Neural progenitor cell (in vitro differentiated cells): ENCODE measurements around the gene CACNG3. TPM values are rescaled to one million over a fixed set of nuclear protein-coding genes. Genes with fewer than 3 reads are reported as not detected.
"Not testable (repeated sequence)": the region's sequence is repeated elsewhere in the genome, so short reads cannot be mapped to it uniquely, and the experiment has no call there.

Experiments
- DNase-seq: peaks from one replicate; pipeline ENCODE4 v3.0.0-alpha.2; 2016; ENCODE audit warnings: low spot score
- H2AFZ ChIP-seq: fragments of 200-600 bp; sonication (generic); replicated peaks from 2 replicates; pipeline ENCODE4 v1.6.1; 2016; ENCODE audit warnings: antibody characterized with exemption
- H3F3A ChIP-seq: fragments of 200-600 bp; sonication (generic); 2 replicates; pipeline ENCODE4 v1.6.1; 2016; ENCODE audit warnings: antibody characterized with exemption, low read depth
- H3K27ac ChIP-seq: fragments of 200-600 bp; sonication (generic); 2 replicates; pipeline ENCODE4 v1.5.1; 2016; ENCODE audit warnings: mild to moderate bottlenecking
- H3K27me3 ChIP-seq: fragments of 200-600 bp; sonication (generic); 2 replicates; pipeline ENCODE4 v1.6.1; 2016; ENCODE audit warnings: mild to moderate bottlenecking, moderate library complexity
- H3K36me3 ChIP-seq: fragments of 200-600 bp; sonication (generic); 2 replicates; pipeline ENCODE4 v1.5.1; 2016
- H3K4me1 ChIP-seq: fragments of 200-600 bp; sonication (generic); 2 replicates; pipeline ENCODE4 v1.6.1; 2016; ENCODE audit warnings: mixed run types
- H3K4me2 ChIP-seq: fragments of 200-600 bp; sonication (generic); 2 replicates; pipeline ENCODE4 v1.6.1; 2016
- H3K4me3 ChIP-seq: fragments of 200-600 bp; sonication (generic); 2 replicates; pipeline ENCODE4 v1.5.1; 2016
- H3K79me2 ChIP-seq: fragments of 200-600 bp; sonication (generic); 2 replicates; pipeline ENCODE4 v1.6.1; 2016; ENCODE audit warnings: low read depth
- H3K9ac ChIP-seq: fragments of 200-600 bp; sonication (generic); 2 replicates; pipeline ENCODE4 v1.6.1; 2016
- H3K9me3 ChIP-seq: fragments of 200-600 bp; sonication (generic); 2 replicates; pipeline ENCODE4 v1.5.1; 2016; ENCODE audit warnings: low read depth
- H4K20me1 ChIP-seq: fragments of 200-600 bp; sonication (generic); 2 replicates; pipeline ENCODE4 v1.6.1; 2016; ENCODE audit warnings: low read depth
- H3K27ac Mint-ChIP-seq: 3 replicates; pipeline ENCODE4 v1.8.0; 2021; ENCODE audit warnings: mixed read lengths
- H3K27me3 Mint-ChIP-seq: 2 replicates; pipeline ENCODE4 v1.8.0; 2022; ENCODE audit warnings: low read depth, mild to moderate bottlenecking, inconsistent platforms, moderate library complexity, mixed read lengths; ENCODE audit not compliant: insufficient read depth
- H3K36me3 Mint-ChIP-seq: 3 replicates; pipeline ENCODE4 v1.8.0; 2021; ENCODE audit warnings: mixed read lengths
- H3K4me1 Mint-ChIP-seq: 3 replicates; pipeline ENCODE4 v1.8.0; 2021; ENCODE audit warnings: mixed read lengths
- H3K4me3 Mint-ChIP-seq: 3 replicates; pipeline ENCODE4 v1.8.0; 2021; ENCODE audit warnings: mild to moderate bottlenecking, moderate library complexity, mixed read lengths
- H3K9me3 Mint-ChIP-seq: 3 replicates; pipeline ENCODE4 v1.8.0; 2020; ENCODE audit warnings: mixed read lengths
- CTCF ChIP-seq: fragments of 200-600 bp; sonication (generic); IDR thresholded peaks from 2 replicates; pipeline ENCODE4 v1.5.1; 2017; ENCODE audit warnings: antibody characterized with exemption, mild to moderate bottlenecking
- EZH2 ChIP-seq: fragments of 200-600 bp; sonication (generic); IDR thresholded peaks from 2 replicates; pipeline ENCODE4 v1.6.1; 2017; ENCODE audit warnings: antibody characterized with exemption, mild to moderate bottlenecking, moderate library complexity
- EZH2phosphoT487 ChIP-seq: fragments of 200-600 bp; sonication (generic); IDR thresholded peaks from 2 replicates; pipeline ENCODE4 v1.6.1; 2017; ENCODE audit warnings: antibody characterized with exemption
- total RNA-seq: library from RNA; depleted of rRNA; stranded (reverse); fragments of >200 nt; gene quantifications from 2 replicates; pipeline ENCODE4 v1.2.3, GENCODE V29; 2015; ENCODE audit warnings: low replicate concordance

Gene CACNG3
- total RNA-seq, 1 donor from 2014 or later, result not detected

- peaks cover 3% of the 10 kb centered on the region for H3K27me3 Mint-ChIP-seq
- Histone ChIP-seq H4K20me1 (no peaks in the 10 kb centered on the region), H3K27me3 (no peaks in the 10 kb centered on the region), H3K27ac (no peak overlapping the region), H3K4me3 (no peak overlapping the region), H3K36me3 (no peaks in the 10 kb centered on the region), H3K4me1 (no peaks in the 10 kb centered on the region), H2AFZ (no peak overlapping the region), H3F3A (no peaks in the 10 kb centered on the region), H3K9ac (no peak overlapping the region), H3K9me3 (no peaks in the 10 kb centered on the region), H3K79me2 (no peaks in the 10 kb centered on the region), H3K4me2 (no peak overlapping the region)
- H3K4me1 Mint-ChIP-seq, result no peaks in the 10 kb centered on the region
- peaks cover 4% of the 10 kb centered on the region for H3K9me3 Mint-ChIP-seq
- H3K27ac Mint-ChIP-seq, result no peak overlapping the region
- H3K36me3 Mint-ChIP-seq, result no peaks in the 10 kb centered on the region
- DNase-seq, result no peak
- no peak overlapping the region for H3K4me3 Mint-ChIP-seq
- TF ChIP-seq EZH2phosphoT487 (no peak), CTCF (no peak), EZH2 (no peak)
Observed at GRCh38 chr16:24232936-24233335, 23.2 kb upstream of the CACNG3 start.

GRCh38 chr16:24234737-24235136 is 21.4 kb upstream of the CACNG3 start:
- H3K9me3 ChIP-seq, result no peaks in the 10 kb centered on the region
- TF ChIP-seq EZH2phosphoT487 (no peak), CTCF (no peak), EZH2 (no peak)
- Mint-ChIP-seq H3K4me1 (no peaks in the 10 kb centered on the region), H3K36me3 (no peaks in the 10 kb centered on the region), H3K27ac (no peak overlapping the region), H3K27me3 (peaks cover 3% of the 10 kb centered on the region), H3K9me3 (peaks cover 9% of the 10 kb centered on the region), H3K4me3 (no peak overlapping the region)
- H3K4me3 ChIP-seq, result no peak overlapping the region
- no peak overlapping the region for H2AFZ ChIP-seq
- no peak overlapping the region for H3K4me2 ChIP-seq
- H3K4me1 ChIP-seq, result no peaks in the 10 kb centered on the region
- H3K36me3 ChIP-seq, result no peaks in the 10 kb centered on the region
- H3K27ac ChIP-seq, result no peak overlapping the region
- H3K79me2 ChIP-seq, result no peaks in the 10 kb centered on the region
- no peak overlapping the region for H3K9ac ChIP-seq
- no peaks in the 10 kb centered on the region for H3F3A ChIP-seq
- H3K27me3 ChIP-seq, result no peaks in the 10 kb centered on the region
- no peak for DNase-seq
- no peaks in the 10 kb centered on the region for H4K20me1 ChIP-seq

GRCh38 chr16:24235806-24236205 is 20.3 kb upstream of the CACNG3 start:
- Mint-ChIP-seq H3K27me3 (peaks cover 3% of the 10 kb centered on the region), H3K27ac (no peak overlapping the region), H3K4me3 (no peak overlapping the region), H3K4me1 (no peaks in the 10 kb centered on the region), H3K36me3 (no peaks in the 10 kb centered on the region), H3K9me3 (peaks cover 9% of the 10 kb centered on the region)
- Histone ChIP-seq H3K9ac (no peak overlapping the region), H3K9me3 (no peaks in the 10 kb centered on the region), H3K79me2 (no peaks in the 10 kb centered on the region), H3K4me2 (no peak overlapping the region), H3K27ac (no peak overlapping the region), H3K27me3 (no peaks in the 10 kb centered on the region), H2AFZ (no peak overlapping the region), H3K36me3 (no peaks in the 10 kb centered on the region), H4K20me1 (no peaks in the 10 kb centered on the region), H3K4me3 (no peak overlapping the region), H3K4me1 (no peaks in the 10 kb centered on the region), H3F3A (no peaks in the 10 kb centered on the region)
- no peak for DNase-seq
- TF ChIP-seq CTCF (no peak), EZH2phosphoT487 (no peak), EZH2 (no peak)

GRCh38 chr16:24238846-24239245 is 17.3 kb upstream of the CACNG3 start:
- not testable (repeated sequence) for H3K9me3 ChIP-seq, H4K20me1 ChIP-seq, H3K27me3 Mint-ChIP-seq, H3F3A ChIP-seq, H3K79me2 ChIP-seq, H2AFZ ChIP-seq, H3K36me3 Mint-ChIP-seq, H3K27ac Mint-ChIP-seq, H3K27me3 ChIP-seq, H3K4me2 ChIP-seq, DNase-seq, H3K4me1 Mint-ChIP-seq, H3K4me1 ChIP-seq, H3K9me3 Mint-ChIP-seq, H3K4me3 ChIP-seq, H3K9ac ChIP-seq, H3K36me3 ChIP-seq, H3K27ac ChIP-seq, H3K4me3 Mint-ChIP-seq
